ENCODE results near the gene PWP1.
"Not testable (repeated sequence)": the region's sequence is repeated elsewhere in the genome, so short reads cannot be mapped to it uniquely, and the experiment has no call there.

PWP1 gene

DNA sequence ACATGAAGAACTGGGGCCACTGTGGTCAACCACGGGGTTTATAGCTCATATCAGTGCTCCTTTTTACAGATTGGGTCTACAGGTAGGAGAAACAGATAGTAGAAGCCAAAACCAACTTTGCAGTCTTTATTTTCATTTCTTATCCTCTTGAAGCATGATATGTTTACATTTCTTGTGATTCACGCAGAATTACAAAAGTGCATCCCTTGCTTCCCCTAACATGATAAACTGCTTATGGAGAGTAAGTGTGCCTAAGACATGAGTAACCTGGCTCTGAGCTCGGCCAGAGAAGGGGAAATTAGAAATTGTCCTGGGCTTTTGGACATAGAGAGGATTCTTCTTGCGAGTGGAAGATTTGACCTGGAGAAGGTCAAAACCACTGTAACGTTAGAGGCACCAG is 18.4 kb downstream of the PWP1 start:
- Histone ChIP-seq H3K4me1 (ENCODE audit: control insufficient read depth, insufficient read depth, low read length) (peaks cover 3% of the 10 kb centered on the region), H3K9me3 (replicated peaks; ENCODE audit: low read length) (no peaks in the 10 kb centered on the region), H3K36me3 (ENCODE audit: insufficient read depth, low read length) (peaks cover 65% of the 10 kb centered on the region), H3K27me3 (ENCODE audit: control insufficient read depth, insufficient read depth, low read length) (no peaks in the 10 kb centered on the region), H3K9ac (ENCODE audit: low read depth, low read length) (no peak overlapping the region), H3K4me2 (ENCODE audit: low read length) (no peak overlapping the region), H3K4me3 (ENCODE audit: low read length) (no peak overlapping the region)

DNA sequence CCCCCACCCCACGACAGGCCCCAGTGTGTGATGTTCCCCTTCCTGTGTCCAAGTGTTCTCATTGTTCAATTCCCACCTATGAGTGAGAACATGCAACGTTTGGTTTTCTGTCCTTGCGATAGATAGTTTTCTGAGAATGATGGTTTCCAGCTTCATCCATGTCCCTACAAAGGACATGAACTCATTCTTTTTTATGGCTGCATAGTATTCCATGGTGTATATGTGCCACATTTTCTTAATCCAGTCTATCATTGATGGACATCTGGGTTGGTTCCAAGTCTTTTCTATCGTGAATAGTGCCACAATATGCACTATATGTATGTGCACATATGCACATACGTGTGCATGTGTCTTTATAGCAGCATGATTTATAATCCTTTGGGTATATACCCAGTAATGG is 19.9 kb downstream of the PWP1 start:
- not testable (repeated sequence) for H3K4me3 ChIP-seq (ENCODE audit: low read length); H3K4me1 ChIP-seq (ENCODE audit: control insufficient read depth, insufficient read depth, low read length); H3K4me2 ChIP-seq (ENCODE audit: low read length); H3K9ac ChIP-seq (ENCODE audit: low read depth, low read length); H3K9me3 ChIP-seq (replicated peaks; ENCODE audit: low read length); H3K27me3 ChIP-seq (ENCODE audit: control insufficient read depth, insufficient read depth, low read length)
- H3K36me3 ChIP-seq (ENCODE audit: insufficient read depth, low read length), result peaks cover 65% of the 10 kb centered on the region

DNA sequence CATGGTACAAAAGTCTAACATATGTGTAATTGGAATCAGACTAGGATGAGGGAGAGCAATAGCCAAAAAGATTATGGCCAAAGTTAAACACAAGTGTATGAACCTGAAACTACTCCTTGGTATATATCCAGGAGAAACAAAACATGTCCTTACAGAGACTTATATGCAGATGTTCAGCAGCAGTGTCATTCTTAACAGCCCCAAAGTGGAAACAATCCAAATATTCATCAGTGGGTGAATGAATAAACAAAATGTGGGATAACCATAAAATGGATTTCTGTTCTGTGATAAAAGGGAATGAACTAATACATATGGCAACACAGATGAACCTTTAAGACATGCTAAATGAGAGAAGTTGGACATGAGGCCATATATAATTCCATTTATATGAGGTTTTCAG is 30.2 kb downstream of the PWP1 start:
- no peak overlapping the region for H3K4me3 ChIP-seq (ENCODE audit: low read length)
- no peaks in the 10 kb centered on the region for H3K9me3 ChIP-seq (replicated peaks; ENCODE audit: low read length)
- no peak overlapping the region for H3K9ac ChIP-seq (ENCODE audit: low read depth, low read length)
- no peaks in the 10 kb centered on the region for H3K4me1 ChIP-seq (ENCODE audit: control insufficient read depth, insufficient read depth, low read length)
- H3K4me2 ChIP-seq (ENCODE audit: low read length), result no peak overlapping the region
- no peaks in the 10 kb centered on the region for H3K27me3 ChIP-seq (ENCODE audit: control insufficient read depth, insufficient read depth, low read length)
- peaks cover 50% of the 10 kb centered on the region for H3K36me3 ChIP-seq (ENCODE audit: insufficient read depth, low read length)

GRCh38 chr12:107718606-107719005 is 33.0 kb downstream of the PWP1 start:
- no peaks in the 10 kb centered on the region for H3K4me1 ChIP-seq (ENCODE audit: control insufficient read depth, insufficient read depth, low read length)
- H3K9ac ChIP-seq (ENCODE audit: low read depth, low read length), result no peak overlapping the region
- no peak overlapping the region for H3K4me3 ChIP-seq (ENCODE audit: low read length)
- no peak overlapping the region for H3K4me2 ChIP-seq (ENCODE audit: low read length)
- H3K36me3 ChIP-seq (ENCODE audit: insufficient read depth, low read length), result peaks cover 22% of the 10 kb centered on the region
- H3K9me3 ChIP-seq (replicated peaks; ENCODE audit: low read length), result no peaks in the 10 kb centered on the region
- H3K27me3 ChIP-seq (ENCODE audit: control insufficient read depth, insufficient read depth, low read length), result no peaks in the 10 kb centered on the region

- not testable (repeated sequence) for H3K9me3 ChIP-seq (replicated peaks; ENCODE audit: low read length); H3K9ac ChIP-seq (ENCODE audit: low read depth, low read length); H3K4me2 ChIP-seq (ENCODE audit: low read length); H3K4me3 ChIP-seq (ENCODE audit: low read length); H3K27me3 ChIP-seq (ENCODE audit: control insufficient read depth, insufficient read depth, low read length); H3K4me1 ChIP-seq (ENCODE audit: control insufficient read depth, insufficient read depth, low read length); H3K36me3 ChIP-seq (ENCODE audit: insufficient read depth, low read length)
Measured at GRCh38 chr12:107727327-107727726, 41.7 kb downstream of the PWP1 start.

- H3K4me1 ChIP-seq (ENCODE audit: control insufficient read depth, insufficient read depth, low read length); H3K4me3 ChIP-seq (ENCODE audit: low read length); H3K4me2 ChIP-seq (ENCODE audit: low read length); H3K36me3 ChIP-seq (ENCODE audit: insufficient read depth, low read length); H3K9me3 ChIP-seq (replicated peaks; ENCODE audit: low read length); H3K27me3 ChIP-seq (ENCODE audit: control insufficient read depth, insufficient read depth, low read length); H3K9ac ChIP-seq (ENCODE audit: low read depth, low read length): not testable (repeated sequence)
Measured at GRCh38 chr12:107727742-107728141, 42.1 kb downstream of the PWP1 start.

DNA sequence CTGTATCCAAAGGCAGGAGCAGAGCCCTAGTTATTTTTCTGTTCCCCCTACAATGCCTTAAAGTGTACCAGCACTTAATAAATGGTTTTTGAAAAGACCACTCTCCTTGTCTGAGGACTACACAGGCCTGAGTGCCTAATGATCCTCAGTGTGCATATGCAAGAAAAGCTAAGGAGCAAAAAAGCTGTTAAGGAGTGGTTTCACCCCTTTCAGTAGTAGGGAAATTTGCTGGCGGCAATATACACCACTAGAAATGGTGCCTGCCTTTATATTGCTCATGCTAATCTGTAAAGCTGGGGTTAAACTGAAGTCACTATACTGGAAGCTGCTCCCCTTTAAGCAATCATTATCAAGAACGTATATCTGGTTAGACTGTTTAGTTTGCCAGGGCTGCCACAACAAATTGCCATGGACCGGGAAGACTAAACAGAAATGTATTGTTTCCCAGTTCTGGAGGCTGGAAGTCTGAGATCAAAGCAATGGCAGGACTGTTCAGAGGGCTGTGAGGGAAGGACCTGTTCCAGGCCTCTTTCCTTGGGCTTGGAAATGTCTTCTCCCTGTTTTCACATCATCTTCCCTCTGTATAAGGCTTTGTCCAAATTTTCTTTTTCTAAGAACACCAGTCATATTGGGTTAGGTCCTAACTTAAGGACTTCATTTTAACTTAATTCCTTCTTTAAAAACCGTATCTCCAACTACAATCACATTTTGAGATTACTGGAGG is 45.2 kb downstream of the PWP1 start:
- no peak overlapping the region for H3K9ac ChIP-seq (ENCODE audit: low read depth, low read length)

GRCh38 chr12:107731366-107731765 is 45.8 kb downstream of the PWP1 start:
- Histone ChIP-seq H3K36me3 (ENCODE audit: insufficient read depth, low read length) (peaks cover 44% of the 10 kb centered on the region), H3K4me2 (ENCODE audit: low read length) (no peak overlapping the region), H3K4me3 (ENCODE audit: low read length) (no peak overlapping the region), H3K27me3 (ENCODE audit: control insufficient read depth, insufficient read depth, low read length) (no peaks in the 10 kb centered on the region), H3K4me1 (ENCODE audit: control insufficient read depth, insufficient read depth, low read length) (no peaks in the 10 kb centered on the region), H3K9ac (ENCODE audit: low read depth, low read length) (no peak overlapping the region), H3K9me3 (replicated peaks; ENCODE audit: low read length) (no peaks in the 10 kb centered on the region)

More for the DNA sequence above, 45.2 kb downstream of the PWP1 start:
- Histone ChIP-seq H3K27me3 (ENCODE audit: control insufficient read depth, insufficient read depth, low read length) (no peaks in the 10 kb centered on the region), H3K4me2 (ENCODE audit: low read length) (no peak overlapping the region), H3K4me1 (ENCODE audit: control insufficient read depth, insufficient read depth, low read length) (no peaks in the 10 kb centered on the region), H3K36me3 (ENCODE audit: insufficient read depth, low read length) (peaks cover 39% of the 10 kb centered on the region), H3K4me3 (ENCODE audit: low read length) (no peak overlapping the region), H3K9me3 (replicated peaks; ENCODE audit: low read length) (no peaks in the 10 kb centered on the region)

DNA sequence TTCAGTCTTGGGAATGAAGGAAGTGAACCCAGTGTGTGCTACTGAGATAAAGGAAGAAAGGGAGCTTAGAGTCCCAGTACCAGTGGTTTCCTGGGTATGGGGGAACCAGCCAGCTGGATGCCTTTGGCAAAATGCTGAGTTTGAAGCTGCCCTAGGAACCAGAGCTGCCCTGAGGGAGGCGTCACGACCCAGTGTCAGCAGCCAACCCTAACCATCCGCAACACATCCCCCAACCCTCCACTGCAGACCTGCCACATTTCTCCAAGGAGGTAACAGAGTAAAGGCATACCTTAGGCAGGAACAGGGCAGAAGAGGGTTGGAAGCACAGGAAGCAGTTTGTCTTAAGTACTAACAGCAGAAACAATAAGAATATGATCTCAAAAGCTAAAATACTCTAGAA is 46.8 kb downstream of the PWP1 start:
- no peaks in the 10 kb centered on the region for H3K4me1 ChIP-seq (ENCODE audit: control insufficient read depth, insufficient read depth, low read length)
- H3K9me3 ChIP-seq (replicated peaks; ENCODE audit: low read length), result no peaks in the 10 kb centered on the region
- H3K4me3 ChIP-seq (ENCODE audit: low read length), result no peak overlapping the region
- H3K27me3 ChIP-seq (ENCODE audit: control insufficient read depth, insufficient read depth, low read length), result no peaks in the 10 kb centered on the region
- no peak overlapping the region for H3K9ac ChIP-seq (ENCODE audit: low read depth, low read length)
- H3K36me3 ChIP-seq (ENCODE audit: insufficient read depth, low read length), result peaks cover 54% of the 10 kb centered on the region
- H3K4me2 ChIP-seq (ENCODE audit: low read length), result no peak overlapping the region

GRCh38 chr12:107734139-107734538 is 48.5 kb downstream of the PWP1 start:
- Histone ChIP-seq H3K4me2 (ENCODE audit: low read length) (no peak overlapping the region), H3K9ac (ENCODE audit: low read depth, low read length) (no peak overlapping the region), H3K27me3 (ENCODE audit: control insufficient read depth, insufficient read depth, low read length) (no peaks in the 10 kb centered on the region), H3K36me3 (ENCODE audit: insufficient read depth, low read length) (peaks cover 72% of the 10 kb centered on the region), H3K4me3 (ENCODE audit: low read length) (no peak overlapping the region), H3K4me1 (ENCODE audit: control insufficient read depth, insufficient read depth, low read length) (no peaks in the 10 kb centered on the region), H3K9me3 (replicated peaks; ENCODE audit: low read length) (no peaks in the 10 kb centered on the region)

GRCh38 chr12:107735763-107736162 is 50.2 kb downstream of the PWP1 start:
- peaks cover 88% of the 10 kb centered on the region for H3K36me3 ChIP-seq (ENCODE audit: insufficient read depth, low read length)

DNA sequence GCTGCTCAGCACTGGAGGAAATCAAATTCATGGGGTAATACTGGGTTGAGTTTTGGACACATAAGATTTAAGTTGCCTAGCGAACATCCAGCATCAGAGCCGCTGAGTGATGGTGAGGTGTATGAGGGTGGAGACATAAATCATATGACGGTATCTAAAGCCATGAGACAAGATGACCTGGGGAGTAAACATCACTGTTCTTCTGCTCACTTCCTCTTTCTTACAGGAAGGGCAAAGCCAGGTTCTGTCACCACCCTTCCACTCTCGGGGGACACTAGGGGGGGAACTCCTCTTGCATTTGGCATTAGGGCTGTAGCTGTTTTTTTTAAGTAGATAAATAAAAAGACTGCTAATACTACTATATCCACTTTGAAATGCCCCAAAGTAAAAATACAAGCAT is 51.3 kb downstream of the PWP1 start:
- Histone ChIP-seq H3K9ac (ENCODE audit: low read depth, low read length) (no peak overlapping the region), H3K4me2 (ENCODE audit: low read length) (no peak overlapping the region)

More at GRCh38 chr12:107735763-107736162, 50.2 kb downstream of the PWP1 start:
- no peaks in the 10 kb centered on the region for H3K9me3 ChIP-seq (replicated peaks; ENCODE audit: low read length)
- no peak overlapping the region for H3K9ac ChIP-seq (ENCODE audit: low read depth, low read length)
- H3K27me3 ChIP-seq (ENCODE audit: control insufficient read depth, insufficient read depth, low read length), result no peaks in the 10 kb centered on the region
- no peak overlapping the region for H3K4me2 ChIP-seq (ENCODE audit: low read length)
- H3K4me3 ChIP-seq (ENCODE audit: low read length), result no peak overlapping the region
- no peaks in the 10 kb centered on the region for H3K4me1 ChIP-seq (ENCODE audit: control insufficient read depth, insufficient read depth, low read length)

More for the DNA sequence above, 51.3 kb downstream of the PWP1 start:
- no peak overlapping the region for H3K4me3 ChIP-seq (ENCODE audit: low read length)
- no peaks in the 10 kb centered on the region for H3K9me3 ChIP-seq (replicated peaks; ENCODE audit: low read length)
- H3K27me3 ChIP-seq (ENCODE audit: control insufficient read depth, insufficient read depth, low read length), result no peaks in the 10 kb centered on the region
- H3K4me1 ChIP-seq (ENCODE audit: control insufficient read depth, insufficient read depth, low read length), result no peaks in the 10 kb centered on the region
- H3K36me3 ChIP-seq (ENCODE audit: insufficient read depth, low read length), result peaks cover 98% of the 10 kb centered on the region
